Dermis blood vessel endothelial cell (primary cell): ENCODE results near the gene BAG5. TPM values are rescaled to one million over a fixed set of nuclear protein-coding genes. Genes with fewer than 3 reads are reported as not detected.
"Not testable (repeated sequence)": the region's sequence is repeated elsewhere in the genome, so short reads cannot be mapped to it uniquely, and the experiment has no call there.

ENCODE experiments used
- DNase-seq: peaks from one replicate; pipeline ENCODE4 v3.0.0; 2010
- total RNA-seq: library from RNA; depleted of rRNA; stranded (reverse); fragments of >200 nt; gene quantifications from 2 replicates; pipeline ENCODE4 v1.2.3, GENCODE V29; 2014

BAG5 gene
- total RNA-seq, 1 donor from 2014 or later, result 35.4 TPM

DNA sequence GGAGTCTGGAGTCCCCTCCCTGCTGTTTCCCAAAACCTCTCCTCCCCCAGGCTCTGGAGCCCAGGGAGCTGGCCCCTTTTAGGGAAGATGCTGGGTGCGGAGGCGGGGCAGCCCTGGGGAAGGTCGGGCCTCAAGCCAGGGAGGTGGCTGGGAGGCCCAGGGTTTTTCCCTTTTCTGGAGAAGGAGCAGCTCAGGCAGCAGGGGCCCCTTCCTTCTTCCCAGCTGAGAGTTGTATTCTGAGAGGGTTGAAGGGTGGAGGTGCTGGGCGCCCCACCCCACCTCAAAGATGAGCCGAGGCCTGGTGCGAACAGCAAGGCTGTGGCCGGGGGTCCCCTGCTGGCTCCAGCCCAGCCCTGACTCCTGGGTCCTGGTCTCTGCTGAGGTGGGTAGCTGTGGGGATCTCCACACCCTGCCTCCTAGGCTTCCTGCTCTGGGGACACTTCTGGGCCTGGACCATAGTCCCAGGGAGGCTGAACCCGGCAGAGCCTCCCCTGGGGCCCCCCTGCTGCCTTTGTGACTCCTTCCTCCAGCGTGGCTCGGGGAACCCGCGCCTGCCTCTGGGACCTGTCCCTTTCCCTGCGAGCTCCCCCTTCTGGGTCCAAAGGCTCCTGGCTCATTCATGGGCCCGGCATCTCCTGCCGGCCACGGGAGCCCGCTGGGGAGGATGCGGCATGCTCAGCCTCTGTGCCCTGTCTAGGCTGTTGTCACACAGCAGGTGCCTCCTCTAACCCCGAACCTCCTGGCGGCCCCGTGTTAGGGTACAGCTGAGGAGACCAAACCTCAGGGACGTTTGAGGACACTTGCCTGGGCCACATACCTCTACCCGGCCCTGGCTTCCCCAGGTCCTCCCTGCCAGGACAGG, 29.1 kb downstream of the BAG5 start:
- no peak for DNase-seq

- no peak for DNase-seq
Observed at GRCh38 chr14:103532216-103533136, 30.0 kb downstream of the BAG5 start.

- no peak for DNase-seq
Observed at GRCh38 chr14:103531421-103532215, 30.8 kb downstream of the BAG5 start.

DNA sequence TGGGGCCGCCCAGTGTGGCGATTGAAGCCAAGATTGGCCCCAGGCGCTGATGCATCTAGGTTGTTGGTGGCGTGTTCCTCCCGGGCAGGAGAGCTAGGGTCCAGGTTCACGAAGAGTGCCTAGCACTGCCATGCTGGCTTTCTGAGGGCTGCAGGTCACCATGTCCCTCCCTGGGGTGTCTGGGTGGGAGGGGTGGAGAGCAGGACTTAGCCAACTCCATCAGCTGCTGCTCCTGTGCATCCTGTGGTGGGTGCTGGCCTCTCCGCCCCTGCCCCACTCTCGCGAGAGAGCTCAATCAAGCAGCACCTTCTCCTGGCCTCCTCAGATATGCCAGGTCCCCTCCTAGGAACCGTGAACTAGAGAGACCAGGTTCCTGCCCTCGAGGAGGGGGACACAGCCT, 31.6 kb downstream of the BAG5 start:
- DNase-seq, result no peak

DNA sequence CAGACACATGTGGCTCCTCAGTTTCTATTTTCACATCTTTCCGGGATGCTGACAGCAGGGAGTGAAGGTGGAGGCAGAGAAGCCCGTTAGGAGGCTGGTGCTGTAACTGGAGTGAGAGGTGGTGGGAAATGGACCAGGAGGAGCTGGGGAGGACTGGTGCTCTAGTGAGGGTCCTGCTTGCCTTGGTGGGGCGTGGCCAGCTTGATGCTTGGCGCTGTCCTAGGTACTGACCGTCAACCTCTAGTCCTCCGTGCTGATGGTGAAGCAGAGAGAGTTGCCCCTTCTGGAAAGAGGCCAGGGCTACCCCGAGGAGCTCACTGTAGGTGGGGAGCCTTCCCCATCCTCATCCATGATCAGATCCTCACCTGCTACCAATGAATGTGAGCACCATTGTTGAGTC, 32.1 kb downstream of the BAG5 start:
- DNase-seq, result peak; percentile 45

GRCh38 chr14:103529383-103530365, 32.8 kb downstream of the BAG5 start:
- no peak for DNase-seq

- DNase-seq, result peak; percentile 76
Observed at GRCh38 chr14:103528587-103529382, 33.7 kb downstream of the BAG5 start, which contains the start of gene TRMT61A. Gene TRMT61A (plus strand): TSS chr14:103529196. CDS start chr14:103529979, 783 bp downstream.

DNA sequence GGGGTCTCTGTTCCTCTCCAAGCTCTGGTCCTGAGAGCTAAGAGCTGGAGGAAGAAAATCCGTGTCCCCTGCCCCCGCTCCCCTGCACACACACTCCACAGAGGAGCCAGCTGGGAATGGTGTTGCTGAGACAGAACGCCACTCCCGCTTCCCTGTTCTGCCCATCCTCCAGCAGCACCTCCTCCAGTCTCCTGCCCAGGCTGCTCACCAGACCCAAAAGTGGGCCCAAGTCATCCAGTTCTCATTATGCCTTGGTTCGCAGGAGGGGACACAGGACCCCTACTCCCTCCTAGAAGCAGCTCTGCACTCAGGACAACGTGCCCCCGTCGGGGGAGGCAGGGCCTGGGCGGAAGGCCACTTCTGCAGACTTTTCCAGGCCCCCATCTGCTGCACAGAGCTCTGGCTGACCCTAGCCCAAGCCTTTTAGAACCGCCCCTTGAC, 34.3 kb downstream of the BAG5 start:
- no peak for DNase-seq

DNA sequence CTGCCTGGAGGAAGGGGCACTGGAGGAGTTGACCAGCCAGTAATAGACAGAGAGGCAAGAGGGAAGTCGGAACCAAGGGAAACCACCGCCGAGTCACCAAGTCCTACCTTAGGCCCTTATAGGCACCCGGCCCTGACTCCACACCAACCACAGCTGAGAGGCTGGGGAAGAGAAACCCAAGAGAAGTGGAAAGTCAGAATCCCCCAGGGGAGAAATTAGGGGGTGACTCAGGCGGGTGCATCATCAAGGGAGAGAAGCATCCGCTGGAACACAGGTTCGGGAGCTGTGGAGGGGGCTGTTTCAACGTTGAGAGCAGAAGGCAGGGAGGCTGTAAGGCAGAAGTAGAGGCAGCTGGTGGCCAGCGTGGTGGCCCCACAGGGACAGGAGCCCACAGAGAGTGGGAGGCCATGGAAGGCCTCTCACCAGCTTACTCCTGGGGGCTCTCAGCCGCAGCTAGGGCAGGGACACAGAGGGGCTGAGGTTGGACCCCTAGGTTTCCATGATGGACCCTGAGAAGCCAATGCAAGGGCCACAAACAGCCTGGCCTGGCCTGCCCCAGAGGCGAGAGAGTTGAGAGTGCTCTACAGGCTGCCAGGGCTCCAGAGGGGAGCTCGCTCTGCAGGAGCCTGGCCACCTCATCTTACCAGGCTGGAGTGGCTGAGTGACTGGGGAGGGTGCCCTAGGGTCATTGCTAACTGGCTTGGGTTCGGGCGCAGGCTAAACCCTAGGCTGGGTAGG, 34.9 kb downstream of the BAG5 start:
- DNase-seq, result no peak

DNA sequence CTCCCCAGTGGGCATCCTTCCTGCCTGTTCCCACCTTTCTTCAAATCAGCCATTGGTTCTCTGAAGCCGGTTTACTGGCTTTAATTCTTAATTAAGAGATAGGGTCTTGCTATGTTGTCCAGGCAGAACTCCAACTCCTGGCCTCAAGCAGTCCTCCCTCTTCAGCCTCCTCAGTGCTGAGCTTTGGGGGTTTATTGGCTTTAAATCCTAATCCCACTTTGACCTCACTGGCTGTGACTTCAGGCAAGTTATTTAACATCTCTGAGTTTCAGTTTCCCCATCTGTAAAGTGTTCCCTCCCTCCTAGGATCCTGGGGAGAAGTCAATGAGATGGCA, 35.6 kb downstream of the BAG5 start:
- DNase-seq, result no peak

- DNase-seq, result no peak
Observed at GRCh38 chr14:103526247-103526913, 36.1 kb downstream of the BAG5 start.

GRCh38 chr14:103525430-103526246, 36.8 kb downstream of the BAG5 start:
- not testable (repeated sequence) for DNase-seq

- DNase-seq, result no peak
Observed at GRCh38 chr14:103524002-103524935, 38.2 kb downstream of the BAG5 start.

- no peak for DNase-seq
Observed at GRCh38 chr14:103523575-103523954, 38.9 kb downstream of the BAG5 start.

- peak; percentile 57 for DNase-seq
Observed at GRCh38 chr14:103522649-103523574, 39.5 kb downstream of the BAG5 start, which contains the start of gene CKB. Gene CKB (minus strand): TSS chr14:103522830. CDS start chr14:103522493, 337 bp downstream.
